NCI-H1436 treated with DMSO at 0.1 percent for 48 hours (cell line): ENCODE measurements around the gene DOK1.

Experiments
- DNase-seq: peaks from one replicate; lab custom pipeline; 2025; lab: John Stamatoyannopoulos, UW

DOK1 gene

DNA sequence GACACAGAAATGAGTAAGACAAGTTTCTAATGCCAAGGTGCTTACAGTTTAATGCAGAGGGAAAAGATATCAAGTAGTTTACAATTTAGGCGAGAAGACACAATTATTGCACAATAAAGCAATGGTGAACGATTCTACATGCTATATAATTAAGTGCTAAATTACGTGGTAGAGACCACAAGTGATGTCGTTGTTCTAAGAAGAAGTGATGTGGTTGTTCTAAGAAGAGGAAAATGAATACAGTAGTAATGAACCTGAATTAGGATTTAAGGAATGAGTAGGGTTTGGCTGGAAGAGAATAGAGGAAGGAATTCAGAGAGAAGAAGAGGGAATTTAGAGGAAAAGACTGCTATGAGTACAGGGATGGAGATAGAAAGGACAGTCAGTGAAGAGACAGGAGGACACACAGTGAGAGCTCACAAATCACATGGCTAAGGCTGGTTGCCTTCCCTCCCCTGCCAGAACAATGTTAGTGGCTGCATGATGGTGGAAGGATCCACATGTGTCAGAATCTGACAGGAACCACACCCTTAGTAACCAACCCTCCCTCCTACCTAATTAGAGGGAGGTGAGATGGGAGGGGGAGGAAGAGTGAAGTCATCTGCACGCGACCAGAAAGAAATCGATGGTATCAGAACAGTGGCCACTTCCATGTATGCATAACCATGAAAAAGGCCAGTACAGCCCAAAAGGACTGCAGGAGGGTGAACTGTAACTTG lies 48.9 kb downstream of the DOK1 start:
- DNase-seq: no peak

DNA sequence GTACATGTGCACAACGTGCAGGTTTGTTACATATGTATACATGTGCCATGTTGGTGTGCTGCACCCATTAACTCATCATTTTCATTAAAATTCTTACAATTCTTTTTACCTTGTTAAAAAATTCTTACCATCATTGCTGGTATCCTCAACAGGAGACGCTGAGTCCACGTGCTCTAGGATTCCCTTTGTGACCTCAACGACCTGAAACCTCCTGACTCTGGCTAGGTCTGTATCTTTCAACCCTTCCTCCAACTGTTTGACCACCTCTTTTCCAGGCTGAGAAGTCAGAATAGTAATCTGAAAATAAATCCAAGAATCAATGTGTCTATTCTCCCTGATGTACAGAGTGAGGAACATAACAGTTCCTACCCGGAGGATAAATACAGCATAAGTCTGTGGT lies 52.4 kb downstream of the DOK1 start:
- DNase-seq: no peak
